Activated CD4-positive, CD25-positive, alpha-beta regulatory T cell treated with anti-CD3 and anti-CD28 coated beads, Interleukin-2, amount 50 U/mL, for 24 hours (primary cell): ENCODE results near the gene JAK3.

Source experiments
- ATAC-seq, 2 donors: fragments of 150-1000 bp; cut with Tn5 transposase; one replicate each; pipeline ENCODE4 v1.10.0; 2021; ENCODE audit warnings: mild to moderate bottlenecking in 1 of 2, moderate library complexity in 1 of 2

Gene JAK3

GRCh38 chr19:17837972-17838371 is 9.8 kb downstream of the JAK3 start:
- no peak for ATAC-seq

- ATAC-seq, result no peak
Observed at GRCh38 chr19:17836530-17836929, 11.3 kb downstream of the JAK3 start.

- no peak for ATAC-seq
Observed at GRCh38 chr19:17835182-17836006, 12.4 kb downstream of the JAK3 start.

GRCh38 chr19:17834350-17835181 is 13.2 kb downstream of the JAK3 start:
- ATAC-seq, result no peak

- no peak for ATAC-seq
Observed at GRCh38 chr19:17832443-17833208, 15.2 kb downstream of the JAK3 start.

- no peak for ATAC-seq
Observed at GRCh38 chr19:17831419-17831888, 16.3 kb downstream of the JAK3 start.

- peak; percentile 45 to 46 for ATAC-seq
Observed at GRCh38 chr19:17830567-17831418, 17.0 kb downstream of the JAK3 start.

GRCh38 chr19:17829855-17830566 is 17.8 kb downstream of the JAK3 start:
- no peak for ATAC-seq

- ATAC-seq, result no peak
Observed at GRCh38 chr19:17826508-17827056, 21.2 kb downstream of the JAK3 start.

- peak in 1 of 2 donors; percentile 18 for ATAC-seq
Observed at GRCh38 chr19:17824339-17824738, 23.4 kb downstream of the JAK3 start.

- no peak for ATAC-seq
Observed at GRCh38 chr19:17821190-17821589, 26.6 kb downstream of the JAK3 start, which contains the start of gene INSL3. TSS of gene INSL3 (minus strand) at chr19:17821519. CDS start at chr19:17821506, 13 bp downstream.

GRCh38 chr19:17817668-17818363 is 30.0 kb downstream of the JAK3 start:
- no peak for ATAC-seq

GRCh38 chr19:17812099-17812498 is 35.7 kb downstream of the JAK3 start:
- ATAC-seq, result no peak

- ATAC-seq, result no peak
Observed at GRCh38 chr19:17811681-17812080, 36.1 kb downstream of the JAK3 start.

GRCh38 chr19:17811103-17811502 is 36.7 kb downstream of the JAK3 start:
- no peak for ATAC-seq

- ATAC-seq, result peak; percentile 38 to 56
Observed at GRCh38 chr19:17807731-17808316, 40.0 kb downstream of the JAK3 start.

GRCh38 chr19:17806945-17807344 is 40.8 kb downstream of the JAK3 start:
- ATAC-seq, result no peak

- ATAC-seq, result no peak
Observed at GRCh38 chr19:17805427-17805826, 42.4 kb downstream of the JAK3 start.

- ATAC-seq, result no peak
Observed at GRCh38 chr19:17803264-17803896, 44.4 kb downstream of the JAK3 start.
